NOMO-1 treated with DMSO at 0.1 percent for 48 hours (cell line): Measurements from ENCODE around the gene SSRP1.

ENCODE experiments used
- DNase-seq: peaks from one replicate; lab custom pipeline; 2025; ENCODE audit not compliant: unreplicated experiment; lab: John Stamatoyannopoulos, UW

Gene SSRP1

DNA sequence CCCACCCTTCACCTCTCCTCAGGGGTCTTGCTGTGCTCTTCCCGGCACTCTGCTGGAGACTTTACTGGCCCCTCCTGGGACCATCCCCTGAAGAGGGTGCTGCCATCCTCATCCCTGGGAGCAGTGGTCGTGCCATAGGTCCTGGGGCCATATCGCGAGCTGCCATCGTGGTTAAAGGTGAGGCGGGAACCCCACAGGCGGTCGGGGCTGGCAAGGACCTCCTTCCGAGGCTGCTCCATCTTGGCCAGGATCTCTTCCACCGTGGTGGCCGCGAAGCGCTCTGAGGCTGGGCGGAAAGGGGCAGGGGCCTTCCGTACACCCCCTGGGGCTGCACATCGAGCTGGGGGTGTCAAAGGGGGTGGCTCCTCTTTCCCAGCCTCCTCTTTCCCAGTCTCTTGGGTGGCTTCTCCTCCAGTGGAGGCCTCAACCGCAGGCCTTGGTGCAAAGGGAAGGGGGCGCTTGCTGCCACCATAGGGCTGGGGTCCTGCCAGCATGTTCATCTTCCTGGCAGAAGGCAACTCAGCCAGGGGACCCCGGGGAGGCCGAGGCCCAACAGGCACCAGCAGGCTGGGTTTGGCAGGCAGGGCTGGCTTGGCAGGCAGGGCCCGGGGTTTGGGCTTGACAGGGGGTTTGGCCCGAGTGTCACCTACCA lies 15.5 kb downstream of the SSRP1 start:
- DNase-seq, result no peak

DNA sequence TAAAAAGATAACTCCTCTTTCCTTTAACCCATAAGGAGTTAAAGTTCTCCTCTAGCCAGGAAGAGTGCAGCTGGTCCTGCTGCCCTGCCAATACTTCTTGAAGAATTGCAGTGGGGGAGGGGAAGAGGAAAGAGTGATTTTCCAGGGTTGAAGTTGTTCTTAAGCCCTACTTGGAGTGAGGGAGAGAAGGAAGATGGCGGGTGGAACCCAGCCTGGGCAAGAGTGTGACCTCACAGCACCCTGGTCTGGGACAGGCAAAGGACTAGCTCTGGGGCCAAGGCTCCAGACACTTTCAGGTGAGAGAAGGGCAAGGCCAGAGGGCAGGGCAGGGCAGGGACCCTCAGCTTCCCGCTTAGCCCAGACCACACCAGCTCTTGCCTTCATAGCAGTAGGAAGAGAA lies 17.5 kb downstream of the SSRP1 start:
- DNase-seq, result no peak

DNA sequence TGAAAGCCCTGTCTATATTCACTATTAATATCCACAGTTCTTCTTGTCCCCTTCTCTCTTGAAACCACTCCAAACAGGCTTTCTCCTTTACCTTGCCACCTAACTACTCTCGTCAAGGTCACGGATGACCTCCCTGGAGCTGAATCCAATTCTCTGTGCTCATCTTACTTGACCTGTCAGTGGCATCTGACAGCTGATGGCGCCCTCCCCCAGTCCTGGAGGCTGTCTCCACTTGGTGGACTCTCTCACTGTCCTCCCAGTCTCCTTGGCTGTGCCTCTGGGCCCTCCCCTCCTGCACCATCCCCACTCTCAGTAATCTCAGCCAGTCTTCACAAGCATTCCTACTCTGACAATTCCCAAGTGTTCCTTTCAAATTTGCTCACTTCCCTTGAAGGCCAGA lies 19.7 kb downstream of the SSRP1 start:
- no peak for DNase-seq

DNA sequence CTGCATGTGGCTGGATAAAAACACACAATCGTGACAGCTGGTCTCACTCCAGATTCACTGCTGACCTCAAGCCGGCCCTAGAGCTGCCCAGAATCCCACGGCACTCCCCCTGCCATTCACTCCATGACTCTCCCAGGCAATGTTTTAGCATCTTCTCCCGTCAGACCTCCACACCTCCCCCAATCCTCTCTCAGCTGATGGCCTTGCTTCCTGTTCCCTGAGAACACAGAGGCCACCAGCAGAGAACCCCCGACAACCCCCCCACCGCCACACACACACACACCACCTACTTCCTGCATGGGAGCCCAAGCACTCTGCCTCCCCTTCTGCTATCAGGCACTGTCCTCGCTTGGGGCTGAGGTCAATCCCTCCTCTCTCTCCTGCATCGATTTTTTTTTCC lies 20.2 kb downstream of the SSRP1 start:
- DNase-seq, result no peak

DNA sequence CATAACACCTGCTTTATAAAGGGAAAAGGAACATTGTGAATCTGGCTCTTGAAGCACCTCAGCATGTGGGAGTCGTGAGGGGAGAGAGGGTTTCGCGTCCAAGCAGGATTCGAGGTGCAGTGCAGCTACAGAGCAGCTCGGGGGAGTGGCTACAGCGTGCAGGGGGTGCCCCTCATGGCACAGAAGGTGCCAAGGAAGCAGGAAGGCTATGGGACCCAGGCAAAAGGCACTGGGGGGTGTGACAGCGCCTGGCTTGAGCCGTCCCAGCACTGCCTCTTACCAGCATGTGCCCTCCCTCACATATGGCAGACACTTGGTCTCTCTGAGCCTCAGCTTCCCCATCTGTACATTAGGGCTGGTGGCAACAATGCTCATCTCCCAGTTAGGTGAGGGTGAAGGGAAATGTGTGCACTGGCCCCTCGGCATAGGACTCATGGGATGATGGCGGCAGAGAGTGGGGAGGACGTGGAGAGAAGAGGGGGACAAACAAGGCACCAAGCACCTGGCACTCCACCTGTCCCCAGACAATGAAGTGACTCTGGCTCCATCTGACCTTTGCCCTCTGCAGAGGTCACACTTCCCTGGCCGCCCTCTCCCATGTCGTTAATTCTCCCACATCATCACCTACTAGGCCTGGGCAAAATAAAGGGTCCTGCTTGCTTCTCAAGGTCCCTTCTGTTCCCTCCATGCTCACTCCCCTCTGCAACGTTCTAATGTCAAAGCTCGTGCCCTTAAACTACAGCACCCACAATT lies 21.3 kb downstream of the SSRP1 start:
- no peak for DNase-seq

DNA sequence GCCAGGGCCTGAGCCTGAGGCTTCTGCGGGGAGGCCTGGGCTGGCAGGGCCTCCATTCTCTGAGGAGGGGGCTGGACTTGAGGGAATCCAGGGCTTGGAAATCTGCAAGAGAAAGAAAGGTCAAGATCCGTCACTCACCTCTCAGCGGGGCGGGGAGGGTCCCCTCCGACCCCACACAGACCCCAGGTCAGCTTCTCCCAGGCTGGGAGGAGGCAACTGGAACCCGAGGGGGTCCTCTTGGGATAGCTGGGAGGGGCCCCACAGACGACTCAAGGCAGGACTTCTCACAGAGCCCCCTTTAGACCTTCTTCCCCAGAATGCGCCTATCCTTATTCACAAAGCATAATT lies 21.9 kb downstream of the SSRP1 start:
- no peak for DNase-seq

DNA sequence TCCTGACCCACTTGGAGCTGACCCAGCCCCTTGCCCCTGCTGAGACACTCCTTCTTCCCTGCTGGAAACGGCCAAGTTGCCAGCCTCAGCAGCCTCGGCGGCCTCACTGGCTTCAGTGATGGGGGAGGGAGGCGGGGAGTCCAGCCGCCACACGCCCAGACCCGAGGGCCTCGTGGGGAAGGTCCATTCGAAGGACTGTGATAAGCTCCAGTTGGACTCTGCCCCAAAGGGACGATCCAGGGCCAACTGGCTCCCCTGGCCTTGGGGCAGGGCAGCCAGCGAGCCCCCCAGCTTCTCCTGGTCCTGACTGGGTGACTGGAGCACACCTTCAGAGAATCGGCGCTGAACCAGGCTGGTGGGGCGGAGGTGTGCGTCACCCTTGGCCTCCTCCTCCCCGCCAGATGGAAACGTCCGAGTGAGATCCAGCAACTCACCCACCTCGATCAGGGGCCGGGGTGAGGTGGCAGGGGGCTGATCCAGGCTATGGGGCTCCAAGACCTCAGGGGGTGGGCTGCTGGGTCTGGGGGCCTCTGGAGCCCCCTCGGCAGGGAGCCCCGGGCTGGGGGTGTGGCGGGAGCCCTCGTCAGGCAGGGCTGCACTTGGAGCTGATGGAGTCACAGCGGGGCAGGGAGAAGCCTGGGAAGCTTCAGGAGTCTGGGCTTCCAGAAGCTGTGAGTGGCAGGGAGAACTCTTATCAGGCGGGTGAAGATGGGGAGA lies 22.5 kb downstream of the SSRP1 start:
- DNase-seq, result no peak

DNA sequence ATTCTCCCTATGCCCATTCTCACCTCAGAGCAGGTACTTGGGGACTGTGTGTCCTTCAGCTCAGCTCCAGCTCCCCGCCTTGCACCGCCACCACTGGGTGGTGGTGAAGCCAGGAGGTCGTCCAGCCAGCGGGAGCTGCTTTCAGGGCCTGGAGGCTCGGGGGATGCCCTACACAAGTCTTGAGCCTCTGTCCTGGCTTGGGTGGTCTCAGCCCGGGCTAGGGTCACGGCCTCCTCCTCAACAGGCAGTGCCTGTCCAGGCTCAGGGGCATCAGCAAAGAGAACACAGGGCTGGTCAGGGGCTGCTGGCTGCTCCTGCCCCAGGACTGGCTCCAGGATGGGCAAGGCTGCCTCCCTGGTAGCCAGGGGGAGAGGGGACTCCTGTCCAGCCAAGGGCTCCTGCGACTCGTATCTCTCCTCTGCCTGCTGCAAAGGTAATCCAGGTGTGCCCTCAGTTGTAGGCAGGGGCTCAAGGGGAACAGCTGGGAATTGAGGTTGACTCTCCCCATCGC lies 23.1 kb downstream of the SSRP1 start:
- DNase-seq, result no peak

DNA sequence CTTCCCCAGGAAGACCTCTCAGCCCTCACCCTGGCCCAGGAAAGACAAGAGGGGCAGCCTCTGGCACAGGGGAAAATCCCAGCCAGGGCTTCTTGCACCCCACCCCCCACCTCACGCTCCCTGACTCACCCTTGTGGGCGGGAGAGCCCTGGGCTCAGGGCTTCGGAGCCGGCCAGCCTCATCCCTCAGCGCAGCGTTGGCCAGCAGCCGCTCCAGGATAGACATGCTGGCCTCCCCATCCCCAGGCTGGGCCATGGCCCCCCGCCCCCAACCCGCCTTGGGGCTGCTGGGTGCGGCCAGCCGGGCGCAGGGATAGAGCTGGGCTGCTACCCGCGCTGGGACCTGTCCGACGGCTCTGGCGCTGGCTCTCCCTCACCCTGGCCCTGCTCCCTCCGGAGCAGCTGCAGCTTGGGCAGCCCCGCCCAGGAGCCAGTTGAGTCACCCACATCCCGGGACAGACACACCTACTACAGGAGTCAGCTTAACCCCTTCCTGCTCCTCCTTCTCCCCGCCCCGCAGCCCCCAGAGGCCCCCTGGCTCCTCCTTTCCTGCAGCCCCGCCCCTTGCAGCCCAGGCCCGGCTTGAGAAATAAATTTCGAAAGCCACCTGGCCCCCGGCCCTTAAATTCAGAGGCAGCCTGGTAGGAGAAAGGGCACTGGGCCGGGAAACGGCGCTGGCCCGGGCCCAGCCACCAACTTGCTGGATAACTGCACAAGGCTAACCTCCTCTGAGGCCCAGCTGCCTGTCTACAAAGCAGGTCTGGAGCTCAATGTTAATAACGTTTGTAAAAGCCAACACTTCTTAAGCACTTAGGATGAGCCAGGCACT lies 24.4 kb downstream of the SSRP1 start:
- DNase-seq, result peak; percentile 74

DNA sequence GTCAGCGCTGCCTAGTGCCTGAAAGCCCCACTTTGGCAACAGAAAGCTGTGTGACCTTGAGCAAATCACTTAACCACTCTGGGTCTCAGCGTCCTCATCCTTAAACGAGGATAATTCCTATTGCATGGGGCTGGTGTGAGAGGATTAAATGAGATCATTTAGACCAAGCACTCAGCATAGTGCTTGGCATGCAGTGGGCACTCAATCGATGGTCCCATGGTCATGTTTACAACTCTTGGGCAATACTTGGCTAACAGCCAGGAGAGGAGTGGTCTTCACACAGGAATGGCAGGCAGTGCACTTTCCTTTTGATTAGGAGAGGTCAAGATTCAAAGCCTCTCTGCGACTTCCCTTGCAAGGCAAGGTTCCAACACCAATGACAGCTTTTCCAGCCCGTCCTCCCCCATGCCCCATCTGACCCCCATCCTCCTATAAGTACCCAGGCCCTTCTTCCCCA lies 25.0 kb downstream of the SSRP1 start:
- DNase-seq, result no peak

DNA sequence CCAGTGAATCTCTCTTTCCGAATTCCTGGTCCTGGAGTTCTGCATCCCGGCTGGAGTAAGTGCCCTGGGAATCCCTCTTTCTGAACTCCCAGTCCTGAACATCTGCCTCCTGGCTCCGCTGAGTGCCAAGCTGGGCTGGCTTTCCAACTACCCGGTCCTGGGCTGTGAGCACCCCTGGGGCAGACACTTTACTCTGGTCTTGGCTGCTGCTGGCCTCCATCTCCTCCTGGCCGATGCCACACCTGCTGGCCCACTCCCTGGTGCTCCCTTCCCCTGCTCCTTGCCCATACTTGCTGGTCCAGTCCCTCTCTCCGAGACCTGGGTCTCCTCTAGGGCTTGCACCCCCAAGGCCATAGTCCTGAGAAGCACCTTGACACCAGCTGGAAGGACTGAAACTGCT lies 25.6 kb downstream of the SSRP1 start:
- DNase-seq, result no peak

DNA sequence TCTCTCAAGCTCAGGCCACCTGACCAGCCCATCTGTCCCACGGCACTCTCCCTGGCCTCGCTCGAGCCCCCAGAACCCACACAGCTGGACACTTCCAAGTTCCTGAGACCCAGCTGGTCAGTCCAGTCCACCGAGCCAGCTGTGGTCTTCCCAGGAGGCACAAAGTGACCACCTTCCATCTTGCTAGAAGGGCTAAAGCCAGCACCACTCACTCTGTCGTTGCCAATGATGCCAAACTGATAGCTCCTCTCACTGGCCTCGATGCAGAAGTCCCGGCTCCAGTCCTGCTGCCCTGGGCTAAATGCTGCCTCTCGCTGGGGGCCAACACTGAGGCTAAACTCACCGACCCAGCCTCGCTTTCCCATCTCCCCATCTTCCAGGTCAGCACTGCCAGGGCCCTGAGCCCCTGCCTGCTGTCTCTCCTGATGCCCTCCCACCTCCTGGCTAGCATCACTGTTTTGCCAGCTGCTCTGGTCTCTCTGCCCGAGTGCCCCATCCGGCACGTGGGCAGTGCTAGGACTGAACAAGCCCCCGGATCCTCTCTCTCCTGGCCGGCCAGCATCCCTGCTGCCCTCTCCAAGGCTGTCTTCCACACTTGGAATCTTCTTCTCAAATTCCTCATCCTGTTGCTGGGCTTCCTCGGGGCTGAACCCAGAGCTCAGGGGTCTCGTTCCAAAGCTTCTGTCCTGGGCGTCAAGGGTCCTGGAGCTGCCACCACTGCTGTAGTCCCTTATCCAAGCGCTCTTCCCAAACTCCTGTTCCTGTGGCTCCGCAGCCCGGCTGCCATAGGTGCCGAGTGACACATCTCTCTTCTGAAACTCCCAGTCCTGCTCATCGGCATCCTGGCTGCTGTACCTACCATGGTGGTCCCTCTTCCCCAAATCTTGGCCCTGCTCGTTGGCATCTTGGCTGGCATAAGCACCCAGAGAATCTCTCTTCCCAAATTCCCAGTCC lies 26.3 kb downstream of the SSRP1 start:
- no peak for DNase-seq

DNA sequence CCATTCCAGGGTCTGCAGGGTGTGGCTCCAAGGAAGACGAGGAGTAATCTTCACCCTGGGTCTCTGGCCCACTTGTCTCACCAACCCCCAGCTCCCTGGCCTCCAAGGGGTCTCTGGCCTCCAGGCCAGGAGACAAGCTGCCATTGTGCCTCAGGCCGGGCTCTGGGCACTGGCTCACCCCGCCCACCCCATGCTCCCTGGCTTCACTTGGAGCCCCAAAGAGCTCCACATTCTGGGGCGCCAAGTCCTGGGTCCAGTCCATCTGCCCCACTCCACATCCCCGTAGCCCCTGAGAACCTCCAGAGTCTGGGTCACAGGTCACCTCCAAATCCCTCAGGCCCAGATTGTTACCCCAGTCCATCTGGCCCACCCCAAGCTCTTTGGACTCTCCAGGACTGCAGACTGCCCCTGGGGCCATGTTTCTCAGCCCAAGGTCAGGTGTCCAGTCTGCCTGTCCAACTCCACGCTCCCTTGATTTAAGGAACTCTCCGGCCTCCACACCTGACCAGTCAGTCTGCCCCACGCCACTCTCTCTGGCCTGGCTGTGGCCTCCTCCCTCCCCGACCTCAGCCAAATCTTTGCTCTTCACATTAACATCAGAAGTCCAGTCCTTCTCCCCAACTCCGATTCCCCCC lies 27.1 kb downstream of the SSRP1 start:
- DNase-seq, result no peak

DNA sequence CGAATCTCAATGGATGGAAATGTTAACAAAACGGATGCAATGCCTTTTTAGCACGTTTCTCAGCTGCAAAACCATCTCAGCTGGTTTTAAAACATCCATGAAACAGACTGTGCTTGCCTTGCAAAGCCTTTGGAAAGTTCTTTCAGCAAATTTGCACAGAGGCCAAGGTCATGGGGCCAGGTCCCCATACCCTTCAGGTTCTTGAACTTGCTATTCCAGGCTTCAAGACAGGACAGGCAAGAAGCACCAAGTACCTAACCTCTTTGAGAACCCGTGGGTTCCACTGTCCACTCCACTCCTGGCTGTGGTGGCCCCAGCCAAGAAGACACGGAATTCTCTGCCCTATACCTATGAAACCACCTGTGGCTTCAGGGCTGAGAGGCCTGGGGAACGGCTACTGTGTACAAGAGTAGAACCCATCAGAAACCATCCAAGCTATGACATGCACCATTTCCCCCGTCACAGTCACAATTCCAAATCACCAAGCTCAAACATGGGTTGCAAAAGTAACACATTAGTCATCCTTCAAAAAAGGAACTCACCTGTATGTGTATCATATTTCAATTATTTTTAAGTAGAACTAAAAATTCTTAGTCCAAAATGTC lies 27.9 kb downstream of the SSRP1 start:
- no peak for DNase-seq

DNA sequence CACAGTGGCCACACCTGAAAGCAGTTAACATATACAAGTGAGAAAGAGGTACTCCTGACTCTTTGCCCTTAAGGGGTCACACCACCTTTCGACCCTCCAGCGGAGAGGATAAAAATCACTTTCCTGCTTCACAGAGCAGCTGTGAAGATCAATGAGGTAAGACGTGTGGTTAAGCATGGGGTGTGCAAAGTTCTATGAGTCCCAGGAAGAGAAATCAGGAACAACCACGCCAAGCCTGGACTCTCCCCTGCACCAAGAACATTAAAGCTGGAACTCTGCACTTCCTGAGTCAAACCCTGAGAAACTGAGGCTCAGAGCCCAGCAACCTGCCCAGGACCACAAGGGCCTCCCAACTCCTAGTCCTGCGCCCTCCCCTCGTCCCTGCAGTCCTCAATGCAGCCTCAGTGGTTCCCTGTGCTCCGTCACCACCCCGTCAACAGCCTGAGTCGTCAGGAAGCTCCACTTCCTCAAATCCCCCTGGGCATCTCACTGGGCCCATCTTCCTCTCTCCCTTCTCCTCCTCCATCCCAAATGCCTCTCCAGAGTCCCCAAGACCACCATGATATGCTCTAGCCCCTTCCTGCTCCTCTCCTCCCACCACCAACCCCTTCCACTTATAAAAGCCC lies 28.6 kb downstream of the SSRP1 start:
- no peak for DNase-seq

DNA sequence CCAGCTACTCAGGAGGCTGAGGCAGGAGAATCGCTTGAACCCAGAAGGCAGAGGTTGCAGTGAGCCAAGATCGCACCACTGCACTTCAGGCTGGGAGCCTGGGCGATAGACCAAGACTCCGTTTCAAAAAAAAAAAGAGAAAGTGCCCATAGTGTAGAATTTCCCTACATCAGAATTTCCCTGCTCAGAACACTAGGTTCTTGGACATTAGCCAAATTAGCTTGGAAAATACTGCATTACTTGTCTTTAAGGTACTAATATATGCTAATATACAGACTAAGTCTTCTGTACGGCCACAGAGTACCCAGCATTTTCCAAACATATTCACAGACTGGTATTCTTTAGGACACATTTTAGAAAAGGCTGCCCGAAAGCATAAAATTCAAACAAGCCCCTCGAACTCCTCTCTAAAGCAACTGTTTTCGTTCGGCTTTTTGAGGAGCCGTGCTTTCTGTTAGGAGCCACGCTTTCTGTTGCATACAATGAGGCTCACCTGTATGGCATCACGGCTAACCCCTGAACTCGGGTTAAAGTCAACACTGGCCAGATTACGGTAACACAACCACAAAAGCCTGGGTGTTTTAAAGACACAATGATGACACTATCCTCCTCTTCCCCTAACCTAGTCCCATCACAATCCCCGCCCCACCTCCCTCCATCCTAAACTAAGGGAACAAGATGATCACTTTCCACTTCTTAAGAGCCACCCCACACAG lies 29.4 kb downstream of the SSRP1 start:
- DNase-seq, result no peak

DNA sequence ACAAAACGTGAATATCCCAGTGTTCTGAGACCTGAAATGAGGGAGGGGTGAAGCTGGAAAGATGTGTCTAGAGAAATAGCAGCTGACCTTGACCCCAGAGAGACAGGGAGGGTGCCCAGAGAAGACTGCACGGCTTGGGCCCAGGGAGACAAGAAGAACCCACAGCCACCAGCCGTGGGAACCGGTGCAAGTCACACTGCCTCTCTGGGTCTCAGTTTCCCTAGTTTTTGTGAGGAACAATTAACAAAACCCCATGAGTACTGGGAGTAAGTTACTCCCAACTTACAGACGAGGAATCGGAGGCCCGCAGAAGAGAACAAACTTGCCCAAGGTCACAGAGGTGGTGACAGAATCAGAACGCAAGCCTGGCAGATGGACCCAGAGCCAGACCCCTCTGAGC lies 30.2 kb downstream of the SSRP1 start:
- DNase-seq, result no peak

DNA sequence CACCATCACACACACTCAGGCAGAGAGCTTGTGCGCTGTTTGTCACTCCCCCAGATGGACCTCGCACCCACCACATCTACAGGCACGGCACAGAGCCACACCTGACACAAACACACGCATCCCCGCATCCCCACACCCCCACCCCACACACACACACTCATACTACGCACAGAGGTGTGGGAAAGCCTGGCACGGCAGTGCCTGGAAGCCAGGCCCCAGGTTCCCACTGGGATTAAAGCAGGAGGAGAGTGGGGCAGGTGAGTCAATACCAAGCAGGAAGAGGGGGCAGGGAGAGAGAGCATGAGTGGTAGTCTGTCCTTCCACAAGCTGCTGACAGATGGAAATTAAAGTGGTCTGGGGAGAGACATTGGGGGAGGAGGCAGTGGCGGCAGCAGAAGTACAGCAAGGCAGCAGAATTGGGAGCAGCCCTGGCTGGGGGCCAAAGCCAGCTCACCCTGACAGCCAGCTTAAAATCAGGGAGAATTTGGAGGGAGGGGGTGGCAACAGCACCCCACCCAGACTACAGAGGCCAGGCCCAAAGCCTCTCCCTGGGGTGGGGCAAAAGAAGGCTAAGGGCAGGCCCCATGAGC lies 31.6 kb downstream of the SSRP1 start:
- DNase-seq, result no peak
